Measurements from ENCODE around the gene PLGRKT. TPM values are rescaled to one million over a fixed set of nuclear protein-coding genes. Genes with fewer than 3 reads are reported as not detected.
"Not testable (repeated sequence)": the region's sequence is repeated elsewhere in the genome, so short reads cannot be mapped to it uniquely, and the experiment has no call there.

PLGRKT gene
- 19.2 TPM for polyA plus RNA-seq (2013, experiment 1 of 2)
- polyA plus RNA-seq (2013, experiment 2 of 2) = 24.7 TPM

- Histone ChIP-seq H3K9me3 (ENCODE audit: control insufficient read depth, low read length) (peaks cover 24% of the 10 kb centered on the region), H3K36me3 (ENCODE audit: control insufficient read depth, insufficient read depth, low read length) (peaks cover 14% of the 10 kb centered on the region), H3K4me3 (ENCODE audit: extremely low read depth, insufficient read depth, low read length, poor library complexity, severe bottlenecking) (peak within 1 kb of the TSS; percentile 59), H3K27ac (ENCODE audit: low read depth, low read length, severe bottlenecking) (peak within 1 kb of the TSS; percentile 85), H3K4me1 (ENCODE audit: control insufficient read depth, insufficient read depth, low read length, poor library complexity, severe bottlenecking) (peaks cover 14% of the 10 kb centered on the region)
- 5 to 7% methylated on average over 41 to 43 of the region's 55 CpGs for WGBS, 2 experiments (ENCODE audit: insufficient coverage in 2 of 2)
Measured at GRCh38 chr9:5437254-5438216, at the start of gene PLGRKT. Gene PLGRKT, minus strand, starts transcription at chr9:5437925. Its CDS starts 5,948 bp downstream, at chr9:5431977.

- no peaks in the 10 kb centered on the region for H3K36me3 ChIP-seq (ENCODE audit: control insufficient read depth, insufficient read depth, low read length)
- no peaks in the 10 kb centered on the region for H3K9me3 ChIP-seq (ENCODE audit: control insufficient read depth, low read length)
- no peak overlapping the region for H3K27ac ChIP-seq (ENCODE audit: low read depth, low read length, severe bottlenecking)
- H3K4me3 ChIP-seq (ENCODE audit: extremely low read depth, insufficient read depth, low read length, poor library complexity, severe bottlenecking) = no peak overlapping the region
- 85 to 100% methylated on average over 5 of the region's 5 CpGs for WGBS, 2 experiments (ENCODE audit: insufficient coverage in 2 of 2)
- H3K4me1 ChIP-seq (ENCODE audit: control insufficient read depth, insufficient read depth, low read length, poor library complexity, severe bottlenecking) = no peaks in the 10 kb centered on the region
Measured at GRCh38 chr9:5486988-5487387, 49.3 kb upstream of the PLGRKT start.

GRCh38 chr9:5485378-5486085 lies 47.8 kb upstream of the PLGRKT start:
- no peak overlapping the region for H3K4me3 ChIP-seq (ENCODE audit: extremely low read depth, insufficient read depth, low read length, poor library complexity, severe bottlenecking)
- H3K9me3 ChIP-seq (ENCODE audit: control insufficient read depth, low read length) = no peaks in the 10 kb centered on the region
- no CpG with 5 or more reads among the region's 5 CpGs for WGBS, 2 experiments (ENCODE audit: insufficient coverage in 2 of 2)
- no peaks in the 10 kb centered on the region for H3K4me1 ChIP-seq (ENCODE audit: control insufficient read depth, insufficient read depth, low read length, poor library complexity, severe bottlenecking)
- no peaks in the 10 kb centered on the region for H3K36me3 ChIP-seq (ENCODE audit: control insufficient read depth, insufficient read depth, low read length)
- H3K27ac ChIP-seq (ENCODE audit: low read depth, low read length, severe bottlenecking) = no peak overlapping the region

- no CpG with 5 or more reads among the region's 2 CpGs for WGBS, 2 experiments (ENCODE audit: insufficient coverage in 2 of 2)
- H3K4me3 ChIP-seq (ENCODE audit: extremely low read depth, insufficient read depth, low read length, poor library complexity, severe bottlenecking) = no peak overlapping the region
- H3K4me1 ChIP-seq (ENCODE audit: control insufficient read depth, insufficient read depth, low read length, poor library complexity, severe bottlenecking) = no peaks in the 10 kb centered on the region
- H3K27ac ChIP-seq (ENCODE audit: low read depth, low read length, severe bottlenecking) = no peak overlapping the region
- H3K9me3 ChIP-seq (ENCODE audit: control insufficient read depth, low read length) = no peaks in the 10 kb centered on the region
- H3K36me3 ChIP-seq (ENCODE audit: control insufficient read depth, insufficient read depth, low read length) = no peaks in the 10 kb centered on the region
Measured at GRCh38 chr9:5483306-5483705, 45.6 kb upstream of the PLGRKT start.

GRCh38 chr9:5482194-5482593 lies 44.5 kb upstream of the PLGRKT start:
- Histone ChIP-seq H3K4me1 (ENCODE audit: control insufficient read depth, insufficient read depth, low read length, poor library complexity, severe bottlenecking) (no peaks in the 10 kb centered on the region), H3K9me3 (ENCODE audit: control insufficient read depth, low read length) (no peaks in the 10 kb centered on the region), H3K4me3 (ENCODE audit: extremely low read depth, insufficient read depth, low read length, poor library complexity, severe bottlenecking) (no peak overlapping the region), H3K27ac (ENCODE audit: low read depth, low read length, severe bottlenecking) (no peak overlapping the region), H3K36me3 (ENCODE audit: control insufficient read depth, insufficient read depth, low read length) (no peaks in the 10 kb centered on the region)
- WGBS, 2 experiments (ENCODE audit: insufficient coverage in 2 of 2) = 64 to 75% methylated on average over 4 to 7 of the region's 8 CpGs

GRCh38 chr9:5481322-5482040 lies 43.8 kb upstream of the PLGRKT start:
- Histone ChIP-seq H3K36me3 (ENCODE audit: control insufficient read depth, insufficient read depth, low read length) (no peaks in the 10 kb centered on the region), H3K27ac (ENCODE audit: low read depth, low read length, severe bottlenecking) (no peak overlapping the region), H3K4me3 (ENCODE audit: extremely low read depth, insufficient read depth, low read length, poor library complexity, severe bottlenecking) (no peak overlapping the region), H3K9me3 (ENCODE audit: control insufficient read depth, low read length) (no peaks in the 10 kb centered on the region), H3K4me1 (ENCODE audit: control insufficient read depth, insufficient read depth, low read length, poor library complexity, severe bottlenecking) (no peaks in the 10 kb centered on the region)
- WGBS, 2 experiments (ENCODE audit: insufficient coverage in 2 of 2) = 83 to 100% methylated on average over 1 to 5 of the region's 5 CpGs

GRCh38 chr9:5480919-5481318 lies 43.2 kb upstream of the PLGRKT start:
- Histone ChIP-seq H3K9me3 (ENCODE audit: control insufficient read depth, low read length) (no peaks in the 10 kb centered on the region), H3K27ac (ENCODE audit: low read depth, low read length, severe bottlenecking) (no peak overlapping the region), H3K4me1 (ENCODE audit: control insufficient read depth, insufficient read depth, low read length, poor library complexity, severe bottlenecking) (no peaks in the 10 kb centered on the region), H3K36me3 (ENCODE audit: control insufficient read depth, insufficient read depth, low read length) (no peaks in the 10 kb centered on the region), H3K4me3 (ENCODE audit: extremely low read depth, insufficient read depth, low read length, poor library complexity, severe bottlenecking) (no peak overlapping the region)
- 92 to 100% methylated on average over 2 of the region's 4 CpGs for WGBS, 2 experiments (ENCODE audit: insufficient coverage in 2 of 2)

GRCh38 chr9:5479994-5480694 lies 42.4 kb upstream of the PLGRKT start:
- no peaks in the 10 kb centered on the region for H3K9me3 ChIP-seq (ENCODE audit: control insufficient read depth, low read length)
- H3K4me1 ChIP-seq (ENCODE audit: control insufficient read depth, insufficient read depth, low read length, poor library complexity, severe bottlenecking) = no peaks in the 10 kb centered on the region
- no CpG with 5 or more reads among the region's 3 CpGs for WGBS, 2 experiments (ENCODE audit: insufficient coverage in 2 of 2)
- no peak overlapping the region for H3K27ac ChIP-seq (ENCODE audit: low read depth, low read length, severe bottlenecking)
- no peak overlapping the region for H3K4me3 ChIP-seq (ENCODE audit: extremely low read depth, insufficient read depth, low read length, poor library complexity, severe bottlenecking)
- H3K36me3 ChIP-seq (ENCODE audit: control insufficient read depth, insufficient read depth, low read length) = no peaks in the 10 kb centered on the region

GRCh38 chr9:5478206-5478605 lies 40.5 kb upstream of the PLGRKT start:
- WGBS, 2 experiments (ENCODE audit: insufficient coverage in 2 of 2) = no CpG with 5 or more reads among the region's 2 CpGs
- Histone ChIP-seq H3K4me1 (ENCODE audit: control insufficient read depth, insufficient read depth, low read length, poor library complexity, severe bottlenecking) (no peaks in the 10 kb centered on the region), H3K36me3 (ENCODE audit: control insufficient read depth, insufficient read depth, low read length) (no peaks in the 10 kb centered on the region), H3K4me3 (ENCODE audit: extremely low read depth, insufficient read depth, low read length, poor library complexity, severe bottlenecking) (no peak overlapping the region), H3K9me3 (ENCODE audit: control insufficient read depth, low read length) (no peaks in the 10 kb centered on the region), H3K27ac (ENCODE audit: low read depth, low read length, severe bottlenecking) (no peak overlapping the region)

GRCh38 chr9:5475611-5476010 lies 37.9 kb upstream of the PLGRKT start:
- 56% methylated on average over 1 of the region's 2 CpGs; no CpG with 5 or more reads in 1 of the 2 experiments for WGBS, 2 experiments (ENCODE audit: insufficient coverage in 2 of 2)
- H3K4me1 ChIP-seq (ENCODE audit: control insufficient read depth, insufficient read depth, low read length, poor library complexity, severe bottlenecking); H3K36me3 ChIP-seq (ENCODE audit: control insufficient read depth, insufficient read depth, low read length); H3K27ac ChIP-seq (ENCODE audit: low read depth, low read length, severe bottlenecking); H3K4me3 ChIP-seq (ENCODE audit: extremely low read depth, insufficient read depth, low read length, poor library complexity, severe bottlenecking); H3K9me3 ChIP-seq (ENCODE audit: control insufficient read depth, low read length): not testable (repeated sequence)
